Psoas muscle (tissue), 8 donors: Measurements from ENCODE around the gene FIZ1. TPM values are rescaled to one million over a fixed set of nuclear protein-coding genes. Genes with fewer than 3 reads are reported as not detected.
A peak's percentile ranks its signal among the peaks of the same experiment; 100 is the strongest.
"Not testable (repeated sequence)": the region's sequence is repeated elsewhere in the genome, so short reads cannot be mapped to it uniquely, and the experiment has no call there.

Experiments
- ATAC-seq, 4 donors: fragments of 200-7000 bp; cut with Tn5 transposase; one replicate each; pipeline ENCODE4 v1.9.1; 2020; ENCODE audit warnings: moderate library complexity in 3 of 4, mild to moderate bottlenecking in 2 of 4
- DNase-seq, 2 donors: peaks; one replicate each; pipeline ENCODE4 v3.0.0-alpha.2; 2020
- H3K27ac ChIP-seq: fragments of 200-600 bp; one replicate; pipeline ENCODE4 v1.8.0; 2022
- H3K27me3 ChIP-seq, 3 donors: fragments of 200-600 bp in 1 of 3; one replicate each; pipeline versions ENCODE4 v1.6.1 to v1.8.0; 2013 to 2022; ENCODE audit warnings: low read length in 2 of 3, mild to moderate bottlenecking in 2 of 3, moderate library complexity in 1 of 3; ENCODE audit not compliant: insufficient read depth in 3 of 3
- H3K36me3 ChIP-seq, 2 donors: fragments of 200-600 bp in 1 of 2; one replicate each; pipeline versions ENCODE4 v1.6.1 to v1.8.0; 2013 to 2022; ENCODE audit warnings: low read depth in 1 of 2, mild to moderate bottlenecking in 1 of 2, moderate library complexity in 1 of 2; ENCODE audit not compliant: insufficient read depth in 1 of 2
- H3K4me1 ChIP-seq: fragments of 200-600 bp; one replicate; pipeline ENCODE4 v1.8.0; 2022
- H3K4me3 ChIP-seq: fragments of 200-600 bp; one replicate; pipeline ENCODE4 v1.8.0; 2022; ENCODE audit warnings: mild to moderate bottlenecking
- H3K9me3 ChIP-seq: fragments of 200-600 bp; one replicate; pipeline ENCODE4 v1.8.0; 2022
- CTCF ChIP-seq: fragments of 200-600 bp; IDR thresholded peaks from one replicate; pipeline ENCODE4 v1.8.0; 2022; ENCODE audit warnings: antibody characterized with exemption
- WGBS, 3 donors: extraction: QIAGEN DNeasy Blood & Tissue Kit; methylation state at CpG; one replicate each; pipeline versions ENCODE4 v1.1.6 to v1.1.7; 2013; 5-methylcytosine and 5-hydroxymethylcytosine counted together
- intact Hi-C, 2 donors: fragments of 100-400 bp; cut with DNase I; formaldehyde crosslinking; loops; one replicate each; pipeline versions ENCODE4 v1.11.0 to v1.14.2; 2022
- polyA plus RNA-seq, 3 donors: library from polyadenylated mRNA; stranded (reverse); fragments of 200-250 nt; gene quantifications; one replicate each; pipeline ENCODE4 v1.2.3, GENCODE V29; 2013
- total RNA-seq, 4 donors: library from RNA; stranded (reverse); fragmentation: NEBNext Ultra II Directional in 2 of 4; extraction: Animal tissue kit (Norgen Biotek cat#: 25700) in 2 of 4; gene quantifications; one replicate each; pipeline versions ENCODE4 v1.2.1 to v1.2.4, GENCODE V29; 2021 to 2023
- donor health status: healthy with polysubstance abuse.
- donor health status: DM: no; HTN: no; CAD: no; lungs with moderate emphysema.
- donor health status: Bipolar disorder and iron deficiency.
- donor health status: healthy.
- donor health status: DM: yes; HTN: yes; CAD: no.
- donor health status: DM: no; HTN: no; CAD: no.
- donor health status: DM: no; HTN: no; CAD: no.
- donor health status: DM: yes; HTN: yes; CAD: no.

The FIZ1 gene
- total and polyA plus RNA-seq, 7 donors = 9.9 to 23.7 (median 11.5) TPM

GRCh38 chr19:55578761-55579747, 20.3 kb downstream of the FIZ1 start:
- Histone ChIP-seq H3K9me3 (no peaks in the 10 kb centered on the region), H3K4me1 (peaks cover 2% of the 10 kb centered on the region), H3K27ac (peak overlapping the region; percentile 97), H3K27me3 (no peaks in the 10 kb centered on the region), H3K36me3 (peaks cover 5 to 31% of the 10 kb centered on the region in 2 donors), H3K4me3 (peak overlapping the region; percentile 93)
- 92 to 94% (median 93%) methylated on average over 58 to 90 of the region's 90 CpGs for WGBS, 3 donors
- ATAC-seq (no peak), DNase-seq (no peak)
- intact Hi-C loops = no loop called here
- no peak for TF ChIP-seq CTCF

- WGBS, 3 donors = 94 to 97% (median 96%) methylated on average over 59 to 83 of the region's 83 CpGs
- DNase-seq = no peak
These were observed 21.1 kb downstream of the FIZ1 start for GRCh38 chr19:55578031-55578760.

GRCh38 chr19:55576746-55577145, 22.6 kb downstream of the FIZ1 start:
- no peak for DNase-seq
- no peak for TF ChIP-seq CTCF
- no peaks in the 10 kb centered on the region for H3K27me3 ChIP-seq
- no peak overlapping the region for H3K4me3 ChIP-seq
- ATAC-seq = no peak
- intact Hi-C loops = no loop called here
- no peak overlapping the region for H3K27ac ChIP-seq
- H3K9me3 ChIP-seq = no peaks in the 10 kb centered on the region
- peaks cover 2% of the 10 kb centered on the region for H3K4me1 ChIP-seq
- 86 to 94% (median 89%) methylated on average over 5 of the region's 5 CpGs for WGBS, 3 donors
- H3K36me3 ChIP-seq = peaks cover 5 to 31% of the 10 kb centered on the region in 2 donors

More at GRCh38 chr19:55578031-55578760, 21.1 kb downstream of the FIZ1 start:
- intact Hi-C loops = no loop called here
- H3K36me3 ChIP-seq = peaks cover 5 to 31% of the 10 kb centered on the region in 2 donors
- H3K4me1 ChIP-seq = peaks cover 2% of the 10 kb centered on the region
- H3K4me3 ChIP-seq = no peak overlapping the region
- ATAC-seq = no peak
- H3K9me3 ChIP-seq = no peaks in the 10 kb centered on the region
- no peak for TF ChIP-seq CTCF
- no peaks in the 10 kb centered on the region for H3K27me3 ChIP-seq
- no peak overlapping the region for H3K27ac ChIP-seq

DNA sequence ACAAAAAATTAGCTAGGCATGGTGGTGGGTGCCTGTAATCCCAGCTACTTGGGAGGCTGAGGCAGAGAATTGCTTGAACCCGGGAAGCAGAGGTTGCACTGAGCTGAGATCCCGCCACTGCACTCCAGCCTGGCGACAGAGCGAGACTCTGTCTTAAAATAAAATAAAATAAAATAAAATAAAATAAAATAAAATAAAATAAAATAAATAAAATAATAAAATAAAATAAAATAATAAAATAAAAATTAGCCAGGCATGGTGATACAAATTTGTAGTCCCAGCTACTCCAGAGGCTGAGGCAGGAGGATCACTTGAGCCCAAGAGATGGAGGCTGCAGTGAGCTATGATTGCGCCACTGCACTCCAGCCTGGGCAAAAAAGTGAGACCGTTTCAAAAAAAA, 25.4 kb downstream of the FIZ1 start:
- H3K27ac ChIP-seq, ATAC-seq, intact Hi-C loops, H3K4me1 ChIP-seq, H3K27me3 ChIP-seq, H3K9me3 ChIP-seq, H3K4me3 ChIP-seq: not testable (repeated sequence)
- 93 to 97% (median 94%) methylated on average over 6 of the region's 6 CpGs for WGBS, 3 donors
- peaks cover 5 to 26% of the 10 kb centered on the region in 2 donors for H3K36me3 ChIP-seq
- peak in 1 of 2 donors; percentile 8 for DNase-seq

- H3K4me1 ChIP-seq, H3K4me3 ChIP-seq, intact Hi-C loops, H3K9me3 ChIP-seq, ATAC-seq, H3K36me3 ChIP-seq, H3K27me3 ChIP-seq, H3K27ac ChIP-seq: not testable (repeated sequence)
- peak in 1 of 2 donors; percentile 19 for DNase-seq
- 90 to 95% (median 92%) methylated on average over 5 of the region's 5 CpGs for WGBS, 3 donors
These were observed 29.8 kb downstream of the FIZ1 start for GRCh38 chr19:55569477-55569876.
